ENCODE results near the gene TMBIM1.
"Not testable (repeated sequence)": the region's sequence is repeated elsewhere in the genome, so short reads cannot be mapped to it uniquely, and the experiment has no call there.

Gene TMBIM1

DNA sequence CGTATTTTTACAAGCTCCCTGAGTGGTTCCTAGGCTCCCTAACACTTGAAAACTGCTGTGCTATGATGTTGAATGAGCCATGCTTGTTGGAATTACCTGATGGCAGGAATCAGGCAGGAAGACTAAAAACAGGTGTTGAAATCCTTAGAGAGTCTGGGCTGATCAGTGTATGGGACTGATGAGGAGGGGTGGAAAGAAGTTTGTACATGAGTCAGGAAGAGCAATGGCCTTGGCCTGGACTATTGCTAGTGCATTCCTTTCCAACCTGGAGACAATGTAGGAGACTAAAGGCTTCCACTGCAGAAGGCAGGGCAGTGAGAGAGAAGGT lies 25.0 kb upstream of the TMBIM1 start:
- no peak for DNase-seq
- Histone ChIP-seq H3K79me1 (replicated peaks; ENCODE audit: low read length, poor library complexity, severe bottlenecking) (no peaks in the 10 kb centered on the region), H3K4me1 (ENCODE audit: control insufficient read depth, insufficient read depth, low read depth, low read length) (peaks cover 3% of the 10 kb centered on the region), H3K4me3 (ENCODE audit: insufficient read depth in 1 of 2, low read depth in 1 of 2, low read length in 2 of 2) (no peak overlapping the region), H3K9me3 (ENCODE audit: control insufficient read depth, low read length) (no peaks in the 10 kb centered on the region), H2BK12ac (ENCODE audit: low read length in 2 of 2) (no peak overlapping the region), H3K23ac (ENCODE audit: low read length in 2 of 2) (no peak overlapping the region), H3K4me2 (ENCODE audit: low read length, poor library complexity, severe bottlenecking) (no peak overlapping the region), H3K36me3 (ENCODE audit: control insufficient read depth in 1 of 2, insufficient read depth in 2 of 2, low read depth in 1 of 2, low read length in 2 of 2) (no peaks in the 10 kb centered on the region), H3K18ac (ENCODE audit: low read depth in 1 of 2, low read length in 2 of 2) (no peak overlapping the region), H4K91ac (ENCODE audit: low read length) (no peak overlapping the region), H3K4ac (ENCODE audit: low read depth in 1 of 2, low read length in 2 of 2) (no peak overlapping the region), H3K27ac (ENCODE audit: low read length, poor library complexity, severe bottlenecking) (no peak overlapping the region), H2AK5ac (ENCODE audit: low read length, severe bottlenecking) (no peak overlapping the region), H2BK15ac (ENCODE audit: low read depth, poor library complexity, severe bottlenecking) (no peak overlapping the region), H2BK5ac (ENCODE audit: low read depth, low read length, poor library complexity, severe bottlenecking) (no peak overlapping the region), H3K14ac (ENCODE audit: low read length in 2 of 2) (no peak overlapping the region), H3K9ac (ENCODE audit: low read length) (no peak overlapping the region), H2BK120ac (ENCODE audit: low read depth, low read length) (no peak overlapping the region), H3K27me3 (ENCODE audit: control insufficient read depth in 1 of 2, insufficient read depth in 1 of 2, low read length in 2 of 2) (peaks cover 0 to 8% of the 10 kb centered on the region in 2 experiments), H4K8ac (ENCODE audit: low read length) (no peak overlapping the region), H2AFZ (ENCODE audit: low read depth, low read length) (no peak overlapping the region)
- WGBS: 52% methylated on average over 1 of the region's 1 CpG

DNA sequence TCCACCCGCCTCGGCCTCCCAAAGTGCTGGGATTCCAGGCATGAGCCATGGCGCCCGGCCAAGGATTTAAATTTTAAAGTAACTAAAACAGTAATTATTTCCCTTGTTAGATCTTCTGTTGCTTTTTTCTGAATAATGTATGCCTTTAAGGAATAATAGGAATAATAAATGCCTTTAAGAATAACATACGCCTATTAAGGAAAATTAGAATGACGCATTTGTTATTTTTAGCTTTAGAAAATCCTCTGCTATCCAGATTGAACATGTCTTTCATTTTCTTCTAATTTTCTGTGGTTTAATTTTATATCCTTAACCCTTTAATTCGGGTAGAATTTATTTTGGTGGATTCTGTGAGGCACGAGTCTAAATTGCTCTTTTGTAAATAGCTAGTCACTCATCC lies 23.1 kb upstream of the TMBIM1 start:
- Histone ChIP-seq H2AFZ (ENCODE audit: low read depth, low read length) (no peak overlapping the region), H3K4me3 (ENCODE audit: insufficient read depth in 1 of 2, low read depth in 1 of 2, low read length in 2 of 2) (no peak overlapping the region), H3K79me1 (replicated peaks; ENCODE audit: low read length, poor library complexity, severe bottlenecking) (no peaks in the 10 kb centered on the region), H3K18ac (ENCODE audit: low read depth in 1 of 2, low read length in 2 of 2) (no peak overlapping the region), H3K27me3 (ENCODE audit: control insufficient read depth in 1 of 2, insufficient read depth in 1 of 2, low read length in 2 of 2) (peaks cover 0 to 8% of the 10 kb centered on the region in 2 experiments), H3K4me1 (ENCODE audit: control insufficient read depth, insufficient read depth, low read depth, low read length) (no peaks in the 10 kb centered on the region), H2AK5ac (ENCODE audit: low read length, severe bottlenecking) (no peak overlapping the region), H3K4me2 (ENCODE audit: low read length, poor library complexity, severe bottlenecking) (no peak overlapping the region), H3K23ac (ENCODE audit: low read length in 2 of 2) (no peak overlapping the region), H2BK15ac (ENCODE audit: low read depth, poor library complexity, severe bottlenecking) (no peak overlapping the region), H2BK12ac (ENCODE audit: low read length in 2 of 2) (no peak overlapping the region), H3K9me3 (ENCODE audit: control insufficient read depth, low read length) (no peaks in the 10 kb centered on the region), H2BK5ac (ENCODE audit: low read depth, low read length, poor library complexity, severe bottlenecking) (no peak overlapping the region), H3K4ac (ENCODE audit: low read depth in 1 of 2, low read length in 2 of 2) (no peak overlapping the region), H4K91ac (ENCODE audit: low read length) (no peak overlapping the region), H3K36me3 (ENCODE audit: control insufficient read depth in 1 of 2, insufficient read depth in 2 of 2, low read depth in 1 of 2, low read length in 2 of 2) (no peaks in the 10 kb centered on the region), H2BK120ac (ENCODE audit: low read depth, low read length) (no peak overlapping the region), H3K14ac (ENCODE audit: low read length in 2 of 2) (no peak overlapping the region), H3K9ac (ENCODE audit: low read length) (no peak overlapping the region), H4K8ac (ENCODE audit: low read length) (no peak overlapping the region), H3K27ac (ENCODE audit: low read length, poor library complexity, severe bottlenecking) (no peak overlapping the region)
- WGBS: 100% methylated on average over 3 of the region's 8 CpGs
- DNase-seq: no peak

DNA sequence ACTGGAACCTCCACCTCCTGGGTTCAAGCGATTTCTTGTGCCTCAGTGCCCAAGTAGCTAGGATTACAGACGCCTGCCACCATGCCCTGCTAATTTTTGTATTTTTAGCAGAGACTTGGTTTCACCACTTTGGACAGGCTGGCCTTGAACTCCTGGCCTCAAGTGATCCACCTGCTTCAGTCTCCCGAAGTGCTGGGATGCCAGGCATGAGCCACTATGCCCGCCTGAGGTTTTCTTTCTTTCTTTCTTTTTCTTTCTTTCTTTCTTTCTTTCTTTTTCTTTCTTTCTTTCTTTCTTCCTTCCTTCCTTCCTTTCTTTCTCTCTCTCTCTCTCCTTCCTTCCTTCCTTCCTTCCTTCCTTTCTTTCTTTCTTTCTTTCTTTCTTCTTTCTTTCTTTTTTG lies 22.5 kb upstream of the TMBIM1 start:
- not testable (repeated sequence) for H3K36me3 ChIP-seq (ENCODE audit: control insufficient read depth in 1 of 2, insufficient read depth in 2 of 2, low read depth in 1 of 2, low read length in 2 of 2); H3K79me1 ChIP-seq (replicated peaks; ENCODE audit: low read length, poor library complexity, severe bottlenecking); H3K18ac ChIP-seq (ENCODE audit: low read depth in 1 of 2, low read length in 2 of 2); H3K27ac ChIP-seq (ENCODE audit: low read length, poor library complexity, severe bottlenecking); H3K4ac ChIP-seq (ENCODE audit: low read depth in 1 of 2, low read length in 2 of 2); H3K14ac ChIP-seq (ENCODE audit: low read length in 2 of 2); H3K9me3 ChIP-seq (ENCODE audit: control insufficient read depth, low read length); H3K9ac ChIP-seq (ENCODE audit: low read length); H4K8ac ChIP-seq (ENCODE audit: low read length); H2BK5ac ChIP-seq (ENCODE audit: low read depth, low read length, poor library complexity, severe bottlenecking); H3K4me3 ChIP-seq (ENCODE audit: insufficient read depth in 1 of 2, low read depth in 1 of 2, low read length in 2 of 2); H2BK12ac ChIP-seq (ENCODE audit: low read length in 2 of 2); DNase-seq; H2BK120ac ChIP-seq (ENCODE audit: low read depth, low read length); H2AFZ ChIP-seq (ENCODE audit: low read depth, low read length); H3K4me2 ChIP-seq (ENCODE audit: low read length, poor library complexity, severe bottlenecking); H3K4me1 ChIP-seq (ENCODE audit: control insufficient read depth, insufficient read depth, low read depth, low read length); H2BK15ac ChIP-seq (ENCODE audit: low read depth, poor library complexity, severe bottlenecking); H3K23ac ChIP-seq (ENCODE audit: low read length in 2 of 2); H4K91ac ChIP-seq (ENCODE audit: low read length); H3K27me3 ChIP-seq (ENCODE audit: control insufficient read depth in 1 of 2, insufficient read depth in 1 of 2, low read length in 2 of 2); H2AK5ac ChIP-seq (ENCODE audit: low read length, severe bottlenecking)
- 82% methylated on average over 4 of the region's 4 CpGs for WGBS

DNA sequence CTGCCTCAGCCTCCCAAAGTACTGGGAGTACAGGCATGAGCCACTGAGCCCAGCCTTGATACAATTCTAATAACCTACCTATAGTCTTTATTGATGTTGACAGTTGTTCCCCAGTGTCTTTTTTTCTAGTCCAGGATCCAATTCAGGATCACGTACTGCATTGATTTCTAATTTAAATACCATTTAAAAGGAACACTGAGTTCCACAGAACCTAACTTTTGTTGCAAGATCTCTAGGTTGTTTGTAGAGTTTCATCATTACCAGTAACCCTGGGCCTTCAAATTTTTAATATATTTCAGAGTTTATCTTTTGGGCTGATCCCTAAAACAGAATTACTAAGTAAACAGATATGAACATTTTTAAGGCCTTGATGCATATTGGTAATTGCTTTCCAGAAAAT lies 21.1 kb upstream of the TMBIM1 start:
- Histone ChIP-seq H3K14ac (ENCODE audit: low read length in 2 of 2) (no peak overlapping the region), H3K4me1 (ENCODE audit: control insufficient read depth, insufficient read depth, low read depth, low read length) (no peaks in the 10 kb centered on the region), H3K36me3 (ENCODE audit: control insufficient read depth in 1 of 2, insufficient read depth in 2 of 2, low read depth in 1 of 2, low read length in 2 of 2) (no peaks in the 10 kb centered on the region), H3K9ac (ENCODE audit: low read length) (no peak overlapping the region), H3K27me3 (ENCODE audit: control insufficient read depth in 1 of 2, insufficient read depth in 1 of 2, low read length in 2 of 2) (peaks cover 0 to 8% of the 10 kb centered on the region in 2 experiments), H2BK12ac (ENCODE audit: low read length in 2 of 2) (no peak overlapping the region), H3K4me3 (ENCODE audit: insufficient read depth in 1 of 2, low read depth in 1 of 2, low read length in 2 of 2) (no peak overlapping the region), H3K4ac (ENCODE audit: low read depth in 1 of 2, low read length in 2 of 2) (no peak overlapping the region), H3K79me1 (replicated peaks; ENCODE audit: low read length, poor library complexity, severe bottlenecking) (no peaks in the 10 kb centered on the region), H3K18ac (ENCODE audit: low read depth in 1 of 2, low read length in 2 of 2) (no peak overlapping the region), H3K27ac (ENCODE audit: low read length, poor library complexity, severe bottlenecking) (no peak overlapping the region), H2BK120ac (ENCODE audit: low read depth, low read length) (no peak overlapping the region), H2BK15ac (ENCODE audit: low read depth, poor library complexity, severe bottlenecking) (no peak overlapping the region), H2AFZ (ENCODE audit: low read depth, low read length) (no peak overlapping the region), H2AK5ac (ENCODE audit: low read length, severe bottlenecking) (no peak overlapping the region), H4K8ac (ENCODE audit: low read length) (no peak overlapping the region), H4K91ac (ENCODE audit: low read length) (no peak overlapping the region), H3K9me3 (ENCODE audit: control insufficient read depth, low read length) (no peaks in the 10 kb centered on the region), H3K4me2 (ENCODE audit: low read length, poor library complexity, severe bottlenecking) (no peak overlapping the region), H2BK5ac (ENCODE audit: low read depth, low read length, poor library complexity, severe bottlenecking) (no peak overlapping the region), H3K23ac (ENCODE audit: low read length in 2 of 2) (no peak overlapping the region)
- no peak for DNase-seq
- WGBS: no CpG with 5 or more reads among the region's 1 CpG

Measured in mesenchymal stem cell (in vitro differentiated cells and primary cell).